ENCODE results near the gene AAMP. TPM values are rescaled to one million over a fixed set of nuclear protein-coding genes. Genes with fewer than 3 reads are reported as not detected.

Gene AAMP
- total RNA-seq, 6 experiments from 2014 or later, result 71.6 to 91.3 (median 80.4) TPM

- H3K27ac Mint-ChIP-seq, result no peak overlapping the region
- no peaks in the 10 kb centered on the region for H3K9me3 Mint-ChIP-seq
- DNase-seq, result no peak
- H3K27me3 Mint-ChIP-seq (ENCODE audit: insufficient read depth), result peaks cover 3% of the 10 kb centered on the region; the same call in 1 of the 2 replicates
- no peak overlapping the region for H3K4me3 Mint-ChIP-seq
- peaks cover 16% of the 10 kb centered on the region for H3K36me3 Mint-ChIP-seq (ENCODE audit: low read depth)
- TF ChIP-seq, protein P1, sequence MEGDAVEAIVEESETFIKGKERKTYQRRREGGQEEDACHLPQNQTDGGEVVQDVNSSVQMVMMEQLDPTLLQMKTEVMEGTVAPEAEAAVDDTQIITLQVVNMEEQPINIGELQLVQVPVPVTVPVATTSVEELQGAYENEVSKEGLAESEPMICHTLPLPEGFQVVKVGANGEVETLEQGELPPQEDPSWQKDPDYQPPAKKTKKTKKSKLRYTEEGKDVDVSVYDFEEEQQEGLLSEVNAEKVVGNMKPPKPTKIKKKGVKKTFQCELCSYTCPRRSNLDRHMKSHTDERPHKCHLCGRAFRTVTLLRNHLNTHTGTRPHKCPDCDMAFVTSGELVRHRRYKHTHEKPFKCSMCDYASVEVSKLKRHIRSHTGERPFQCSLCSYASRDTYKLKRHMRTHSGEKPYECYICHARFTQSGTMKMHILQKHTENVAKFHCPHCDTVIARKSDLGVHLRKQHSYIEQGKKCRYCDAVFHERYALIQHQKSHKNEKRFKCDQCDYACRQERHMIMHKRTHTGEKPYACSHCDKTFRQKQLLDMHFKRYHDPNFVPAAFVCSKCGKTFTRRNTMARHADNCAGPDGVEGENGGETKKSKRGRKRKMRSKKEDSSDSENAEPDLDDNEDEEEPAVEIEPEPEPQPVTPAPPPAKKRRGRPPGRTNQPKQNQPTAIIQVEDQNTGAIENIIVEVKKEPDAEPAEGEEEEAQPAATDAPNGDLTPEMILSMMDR (IDR thresholded peaks at IDR 0.05), result no peak
- peaks cover 7% of the 10 kb centered on the region for H3K4me1 Mint-ChIP-seq (ENCODE audit: low read depth)
Observed at GRCh38 chr2:218264773-218265561, 5.0 kb downstream of the AAMP start.

DNA sequence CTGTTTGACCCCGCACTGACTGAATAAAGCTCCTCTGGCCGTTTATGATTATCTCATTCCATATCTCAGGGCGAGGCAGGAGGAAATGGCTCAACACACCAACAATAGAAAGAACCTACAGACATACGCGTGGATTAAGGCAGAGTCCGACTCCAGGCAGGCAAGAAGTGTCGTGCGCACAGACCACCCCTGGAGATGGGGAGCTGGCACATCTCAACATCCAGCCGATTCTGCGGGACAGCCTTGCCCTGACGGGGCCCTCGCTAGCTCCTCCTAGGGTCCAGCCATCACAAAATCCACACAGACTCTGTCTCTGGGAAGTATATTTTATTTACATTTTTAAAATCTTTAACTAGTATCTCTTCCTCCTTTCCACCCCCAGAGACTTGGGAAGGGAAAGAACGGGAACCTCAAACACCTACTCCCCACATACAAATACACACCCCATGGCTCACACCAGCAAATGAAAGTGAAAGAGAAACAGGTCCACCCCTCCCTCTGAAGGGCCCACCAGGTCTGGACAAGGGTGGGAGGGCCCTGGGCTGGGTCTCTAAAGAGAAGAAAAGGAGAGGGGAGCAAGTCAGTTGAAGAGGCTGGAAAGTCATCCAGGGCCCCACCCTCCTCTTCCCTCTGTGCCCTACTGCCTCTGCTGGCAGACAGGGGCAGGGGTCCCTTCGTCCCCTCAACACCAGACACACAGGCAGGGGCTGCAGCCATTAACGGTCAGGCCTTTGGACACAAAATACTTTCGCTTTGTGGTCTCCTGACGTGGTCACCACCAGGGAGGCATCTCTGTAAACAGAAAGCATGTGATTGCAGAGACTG, 5.9 kb downstream of the AAMP start:
- peak overlapping the region; percentile 17; the same call in 1 of the 2 replicates for H3K27ac Mint-ChIP-seq
- H3K9me3 Mint-ChIP-seq, result no peaks in the 10 kb centered on the region
- peaks cover 11% of the 10 kb centered on the region for H3K36me3 Mint-ChIP-seq (ENCODE audit: low read depth)
- peaks cover 12% of the 10 kb centered on the region for H3K4me1 Mint-ChIP-seq (ENCODE audit: low read depth)
- H3K4me3 Mint-ChIP-seq, result no peak overlapping the region
- H3K27me3 Mint-ChIP-seq (ENCODE audit: insufficient read depth), result peaks cover 4% of the 10 kb centered on the region
- TF ChIP-seq, protein P1 (IDR thresholded peaks at IDR 0.05), result no peak; the same call in 1 of the 2 replicates
- no peak for DNase-seq

DNA sequence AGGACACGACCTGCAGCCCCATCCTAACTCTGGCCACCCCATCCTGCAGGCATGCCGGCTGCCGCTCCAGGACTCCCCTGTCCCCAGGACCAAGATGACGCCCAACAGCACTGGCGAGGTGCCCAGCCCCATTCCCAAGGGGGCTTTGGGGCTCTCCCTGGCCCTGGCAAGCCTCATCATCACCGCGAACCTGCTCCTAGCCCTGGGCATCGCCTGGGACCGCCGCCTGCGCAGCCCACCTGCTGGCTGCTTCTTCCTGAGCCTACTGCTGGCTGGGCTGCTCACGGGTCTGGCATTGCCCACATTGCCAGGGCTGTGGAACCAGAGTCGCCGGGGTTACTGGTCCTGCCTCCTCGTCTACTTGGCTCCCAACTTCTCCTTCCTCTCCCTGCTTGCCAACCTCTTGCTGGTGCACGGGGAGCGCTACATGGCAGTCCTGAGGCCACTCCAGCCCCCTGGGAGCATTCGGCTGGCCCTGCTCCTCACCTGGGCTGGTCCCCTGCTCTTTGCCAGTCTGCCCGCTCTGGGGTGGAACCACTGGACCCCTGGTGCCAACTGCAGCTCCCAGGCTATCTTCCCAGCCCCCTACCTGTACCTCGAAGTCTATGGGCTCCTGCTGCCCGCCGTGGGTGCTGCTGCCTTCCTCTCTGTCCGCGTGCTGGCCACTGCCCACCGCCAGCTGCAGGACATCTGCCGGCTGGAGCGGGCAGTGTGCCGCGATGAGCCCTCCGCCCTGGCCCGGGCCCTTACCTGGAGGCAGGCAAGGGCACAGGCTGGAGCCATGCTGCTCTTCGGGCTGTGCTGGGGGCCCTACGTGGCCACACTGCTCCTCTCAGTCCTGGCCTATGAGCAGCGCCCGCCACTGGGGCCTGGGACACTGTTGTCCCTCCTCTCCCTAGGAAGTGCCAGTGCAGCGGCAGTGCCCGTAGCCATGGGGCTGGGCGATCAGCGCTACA, 7.0 kb downstream of the AAMP start:
- Mint-ChIP-seq H3K27me3 (ENCODE audit: insufficient read depth) (peaks cover 9% of the 10 kb centered on the region), H3K27ac (no peak overlapping the region), H3K36me3 (ENCODE audit: low read depth) (peaks cover 11% of the 10 kb centered on the region), H3K4me3 (no peak overlapping the region), H3K9me3 (no peaks in the 10 kb centered on the region), H3K4me1 (ENCODE audit: low read depth) (peaks cover 17% of the 10 kb centered on the region)
- TF ChIP-seq, protein P1 (IDR thresholded peaks at IDR 0.05), result no peak
- no peak for DNase-seq

DNA sequence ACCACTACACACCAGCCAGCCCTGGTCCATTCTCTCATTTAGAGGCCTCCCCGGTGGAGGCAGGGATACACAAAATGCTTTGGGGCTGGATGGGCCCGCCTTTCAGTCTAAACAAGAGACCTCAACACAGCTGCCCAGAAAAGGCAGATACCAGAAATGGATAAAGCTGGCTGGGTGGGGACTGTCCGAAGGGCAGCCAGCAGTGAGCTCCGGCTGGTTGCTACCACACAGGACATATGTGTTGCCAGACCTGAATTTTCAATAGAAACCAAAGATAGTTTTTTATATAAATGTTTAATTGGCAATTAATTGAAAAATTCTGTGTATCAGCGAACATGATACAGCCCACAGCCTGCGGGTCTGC, 7.7 kb downstream of the AAMP start:
- peaks cover 9% of the 10 kb centered on the region for H3K27me3 Mint-ChIP-seq (ENCODE audit: insufficient read depth)
- TF ChIP-seq, protein P1 (IDR thresholded peaks at IDR 0.05), result no peak
- DNase-seq, result no peak
- peaks cover 17% of the 10 kb centered on the region for H3K4me1 Mint-ChIP-seq (ENCODE audit: low read depth)
- H3K27ac Mint-ChIP-seq, result peak overlapping the region; percentile 38; the same call in 1 of the 2 replicates
- H3K4me3 Mint-ChIP-seq, result no peak overlapping the region
- peaks cover 11% of the 10 kb centered on the region for H3K36me3 Mint-ChIP-seq (ENCODE audit: low read depth)
- no peaks in the 10 kb centered on the region for H3K9me3 Mint-ChIP-seq

All from HFFc6 (cell line).